Endometrium (tissue), 2 donors: ENCODE data around the gene DPAGT1.
"Not testable (repeated sequence)": the region's sequence is repeated elsewhere in the genome, so short reads cannot be mapped to it uniquely, and the experiment has no call there.

Source experiments
- FAIRE-seq: peaks from 2 replicates; lab custom pipeline; 2012; peaks lifted over from hg19 to GRCh38; lab: Jason Lieb, UNC
- donor health status: control.
- donor health status: control.

DPAGT1 gene

GRCh38 chr11:119115484-119116234 is 14.0 kb upstream of the DPAGT1 start:
- no peak for FAIRE-seq

GRCh38 chr11:119114351-119114750 is 12.7 kb upstream of the DPAGT1 start:
- FAIRE-seq: no peak

GRCh38 chr11:119113716-119114115 is 12.1 kb upstream of the DPAGT1 start:
- no peak for FAIRE-seq

- no peak for FAIRE-seq
These were observed 10.8 kb upstream of the DPAGT1 start for GRCh38 chr11:119112314-119113020.

GRCh38 chr11:119111361-119111925 is 9.8 kb upstream of the DPAGT1 start:
- no peak for FAIRE-seq

- no peak for FAIRE-seq
These were observed 8.8 kb upstream of the DPAGT1 start for GRCh38 chr11:119110439-119110838.

GRCh38 chr11:119109843-119110242 is 8.2 kb upstream of the DPAGT1 start:
- no peak for FAIRE-seq

GRCh38 chr11:119108857-119109221 is 7.2 kb upstream of the DPAGT1 start:
- no peak for FAIRE-seq

GRCh38 chr11:119108146-119108856 is 6.6 kb upstream of the DPAGT1 start:
- no peak for FAIRE-seq

GRCh38 chr11:119107538-119108145 is 6.0 kb upstream of the DPAGT1 start:
- no peak for FAIRE-seq

- no peak for FAIRE-seq
These were observed 5.2 kb upstream of the DPAGT1 start, which contains the start of gene C2CD2L for GRCh38 chr11:119106564-119107537. Gene C2CD2L, plus strand, starts transcription at chr11:119107344. Its CDS starts 398 bp downstream, at chr11:119107742.

- FAIRE-seq: no peak
These were observed 2.1 kb upstream of the DPAGT1 start for GRCh38 chr11:119103793-119104192.

GRCh38 chr11:119103161-119103664 is 1.6 kb upstream of the DPAGT1 start:
- not testable (repeated sequence) for FAIRE-seq

- FAIRE-seq: no peak
These were observed 477 bp downstream of the DPAGT1 start for GRCh38 chr11:119100994-119101758.

GRCh38 chr11:119100246-119100970 is 1.2 kb downstream of the DPAGT1 start:
- no peak for FAIRE-seq

- no peak for FAIRE-seq
These were observed 1.9 kb downstream of the DPAGT1 start for GRCh38 chr11:119099711-119100110.

GRCh38 chr11:119095066-119095880 is 6.4 kb downstream of the DPAGT1 start:
- FAIRE-seq: peak; percentile 100

- no peak for FAIRE-seq
These were observed 6.9 kb downstream of the DPAGT1 start for GRCh38 chr11:119094816-119095065.
